ENCODE data around the gene IGF2.

The IGF2 gene

GRCh38 chr11:2138431-2139122, 612 bp downstream of the IGF2 start:
- peak overlapping the region; percentile 89 for H3K4me2 ChIP-seq (ENCODE audit: insufficient read depth, low read length, poor library complexity, severe bottlenecking)
- no peak overlapping the region for H4K91ac ChIP-seq (ENCODE audit: low read depth, low read length, poor library complexity)
- H3K36me3 ChIP-seq (replicated peaks in 1 of 2; ENCODE audit: control insufficient read depth in 2 of 2, insufficient read depth in 2 of 2, low read length in 2 of 2), result no peaks in the 10 kb centered on the region
- H3K4ac ChIP-seq (ENCODE audit: low read length), result no peak overlapping the region
- no peak for DNase-seq (ENCODE audit: low spot score)
- H2BK5ac ChIP-seq (ENCODE audit: low read length), result no peak overlapping the region
- H3K9me3 ChIP-seq (replicated peaks in 1 of 2; ENCODE audit: control insufficient read depth in 2 of 2, insufficient read depth in 1 of 2, low read depth in 1 of 2, low read length in 2 of 2), result peaks cover 0 to 2% of the 10 kb centered on the region in 2 donors
- no peak overlapping the region for H3K14ac ChIP-seq (ENCODE audit: low read length)
- peak overlapping the region; percentile 94 for H3K18ac ChIP-seq (ENCODE audit: low read length)
- H3K23ac ChIP-seq (ENCODE audit: low read depth, low read length, poor library complexity), result no peak overlapping the region
- no peak overlapping the region for H2BK12ac ChIP-seq (ENCODE audit: low read length)
- H3K79me1 ChIP-seq (ENCODE audit: low read depth, low read length), result peaks cover 2% of the 10 kb centered on the region
- peaks cover 33 to 91% (median 87%) of the 10 kb centered on the region in 3 experiments for H3K27me3 ChIP-seq (ENCODE audit: control insufficient read depth in 3 of 3, insufficient read depth in 3 of 3, low read depth in 1 of 3, low read length in 3 of 3)
- H2BK120ac ChIP-seq (ENCODE audit: low read depth, low read length), result no peak overlapping the region
- H2BK15ac ChIP-seq (ENCODE audit: low read length), result no peak overlapping the region
- no peak overlapping the region for H3K27ac ChIP-seq (replicated peaks; ENCODE audit: low read length)
- peaks cover 4 to 5% of the 10 kb centered on the region in 2 donors for H3K4me1 ChIP-seq (ENCODE audit: control insufficient read depth in 2 of 2, insufficient read depth in 1 of 2, low read depth in 1 of 2, low read length in 2 of 2)
- no peak overlapping the region for H3K9ac ChIP-seq (ENCODE audit: low read depth, low read length, poor library complexity)
- H2AK5ac ChIP-seq (ENCODE audit: low read depth, low read length), result peak overlapping the region; percentile 28
- H2AFZ ChIP-seq (ENCODE audit: low read length), result peak overlapping the region; percentile 56
- WGBS, 2 donors (ENCODE audit: extremely low coverage in 2 of 2, insufficient read length in 2 of 2, insufficient replicate concordance in 1 of 2), result no CpG with 5 or more reads among the region's 68 CpGs
- no peak overlapping the region for H4K8ac ChIP-seq (ENCODE audit: low read depth, low read length)
- peak overlapping the region in 1 of 2 donors; percentile 62 for H3K4me3 ChIP-seq (ENCODE audit: low read length in 2 of 2)

- no peak overlapping the region for H4K8ac ChIP-seq (ENCODE audit: low read depth, low read length)
- WGBS, 2 donors (ENCODE audit: extremely low coverage in 2 of 2, insufficient read length in 2 of 2, insufficient replicate concordance in 1 of 2), result no CpG with 5 or more reads among the region's 44 CpGs
- peak overlapping the region; percentile 70 for H3K9ac ChIP-seq (ENCODE audit: low read depth, low read length, poor library complexity)
- H2BK12ac ChIP-seq (ENCODE audit: low read length), result no peak overlapping the region
- no peak overlapping the region for H2BK120ac ChIP-seq (ENCODE audit: low read depth, low read length)
- no peak overlapping the region for H3K4ac ChIP-seq (ENCODE audit: low read length)
- H3K27me3 ChIP-seq (ENCODE audit: control insufficient read depth in 3 of 3, insufficient read depth in 3 of 3, low read depth in 1 of 3, low read length in 3 of 3), result peaks cover 31 to 90% (median 87%) of the 10 kb centered on the region in 3 experiments
- no peak overlapping the region for H2BK5ac ChIP-seq (ENCODE audit: low read length)
- peak overlapping the region in 1 of 2 donors; percentile 71 for H3K4me3 ChIP-seq (ENCODE audit: low read length in 2 of 2)
- H3K14ac ChIP-seq (ENCODE audit: low read length), result no peak overlapping the region
- peak overlapping the region; percentile 91 for H3K18ac ChIP-seq (ENCODE audit: low read length)
- H3K79me1 ChIP-seq (ENCODE audit: low read depth, low read length), result peaks cover 2% of the 10 kb centered on the region
- peak overlapping the region; percentile 77 for H2AFZ ChIP-seq (ENCODE audit: low read length)
- no peak overlapping the region for H3K27ac ChIP-seq (replicated peaks; ENCODE audit: low read length)
- no peak overlapping the region for H2AK5ac ChIP-seq (ENCODE audit: low read depth, low read length)
- peaks cover 4 to 5% of the 10 kb centered on the region in 2 donors for H3K4me1 ChIP-seq (ENCODE audit: control insufficient read depth in 2 of 2, insufficient read depth in 1 of 2, low read depth in 1 of 2, low read length in 2 of 2)
- no peak overlapping the region for H4K91ac ChIP-seq (ENCODE audit: low read depth, low read length, poor library complexity)
- H3K23ac ChIP-seq (ENCODE audit: low read depth, low read length, poor library complexity), result no peak overlapping the region
- DNase-seq (ENCODE audit: low spot score), result no peak
- H3K9me3 ChIP-seq (replicated peaks in 1 of 2; ENCODE audit: control insufficient read depth in 2 of 2, insufficient read depth in 1 of 2, low read depth in 1 of 2, low read length in 2 of 2), result peaks cover 0 to 2% of the 10 kb centered on the region in 2 donors
- H3K4me2 ChIP-seq (ENCODE audit: insufficient read depth, low read length, poor library complexity, severe bottlenecking), result peak overlapping the region; percentile 89
- H3K36me3 ChIP-seq (replicated peaks in 1 of 2; ENCODE audit: control insufficient read depth in 2 of 2, insufficient read depth in 2 of 2, low read length in 2 of 2), result no peaks in the 10 kb centered on the region
- H2BK15ac ChIP-seq (ENCODE audit: low read length), result no peak overlapping the region
These were observed 1.1 kb downstream of the IGF2 start for GRCh38 chr11:2138068-2138430.

- peak overlapping the region; percentile 98 for H3K14ac ChIP-seq (ENCODE audit: low read length)
- peak; percentile 80 for DNase-seq (ENCODE audit: low spot score)
- H2AK5ac ChIP-seq (ENCODE audit: low read depth, low read length), result peak overlapping the region; percentile 93
- no peak overlapping the region for H2BK12ac ChIP-seq (ENCODE audit: low read length)
- no peak overlapping the region for H3K27ac ChIP-seq (replicated peaks; ENCODE audit: low read length)
- H2BK120ac ChIP-seq (ENCODE audit: low read depth, low read length), result peak overlapping the region; percentile 41
- H4K8ac ChIP-seq (ENCODE audit: low read depth, low read length), result no peak overlapping the region
- peak overlapping the region; percentile 72 for H3K9ac ChIP-seq (ENCODE audit: low read depth, low read length, poor library complexity)
- H4K91ac ChIP-seq (ENCODE audit: low read depth, low read length, poor library complexity), result no peak overlapping the region
- WGBS, 2 donors (ENCODE audit: extremely low coverage in 2 of 2, insufficient read length in 2 of 2, insufficient replicate concordance in 1 of 2), result no CpG with 5 or more reads among the region's 50 CpGs
- peak overlapping the region; percentile 89 for H3K4me2 ChIP-seq (ENCODE audit: insufficient read depth, low read length, poor library complexity, severe bottlenecking)
- H3K36me3 ChIP-seq (replicated peaks in 1 of 2; ENCODE audit: control insufficient read depth in 2 of 2, insufficient read depth in 2 of 2, low read length in 2 of 2), result no peaks in the 10 kb centered on the region
- peak overlapping the region; percentile 68 for H3K23ac ChIP-seq (ENCODE audit: low read depth, low read length, poor library complexity)
- H3K9me3 ChIP-seq (replicated peaks in 1 of 2; ENCODE audit: control insufficient read depth in 2 of 2, insufficient read depth in 1 of 2, low read depth in 1 of 2, low read length in 2 of 2), result peaks cover 0 to 2% of the 10 kb centered on the region in 2 donors
- peak overlapping the region in 1 of 2 donors; percentile 72 for H3K4me3 ChIP-seq (ENCODE audit: low read length in 2 of 2)
- H3K18ac ChIP-seq (ENCODE audit: low read length), result peak overlapping the region; percentile 97
- peaks cover 25 to 86% (median 86%) of the 10 kb centered on the region in 3 experiments for H3K27me3 ChIP-seq (ENCODE audit: control insufficient read depth in 3 of 3, insufficient read depth in 3 of 3, low read depth in 1 of 3, low read length in 3 of 3)
- peak overlapping the region; percentile 77 for H2AFZ ChIP-seq (ENCODE audit: low read length)
- no peak overlapping the region for H3K4ac ChIP-seq (ENCODE audit: low read length)
- peaks cover 2% of the 10 kb centered on the region for H3K79me1 ChIP-seq (ENCODE audit: low read depth, low read length)
- H3K4me1 ChIP-seq (ENCODE audit: control insufficient read depth in 2 of 2, insufficient read depth in 1 of 2, low read depth in 1 of 2, low read length in 2 of 2), result peaks cover 4 to 5% of the 10 kb centered on the region in 2 donors
- H2BK5ac ChIP-seq (ENCODE audit: low read length), result no peak overlapping the region
- peak overlapping the region; percentile 98 for H2BK15ac ChIP-seq (ENCODE audit: low read length)
These were observed 1.8 kb downstream of the IGF2 start for GRCh38 chr11:2137202-2138067.

GRCh38 chr11:2136952-2137201, 2.3 kb downstream of the IGF2 start:
- Histone ChIP-seq H2BK12ac (ENCODE audit: low read length) (peak overlapping the region; percentile 41), H3K23ac (ENCODE audit: low read depth, low read length, poor library complexity) (peak overlapping the region; percentile 68), H3K9ac (ENCODE audit: low read depth, low read length, poor library complexity) (peak overlapping the region; percentile 72), H2BK120ac (ENCODE audit: low read depth, low read length) (peak overlapping the region; percentile 41), H3K27ac (replicated peaks; ENCODE audit: low read length) (no peak overlapping the region), H3K79me1 (ENCODE audit: low read depth, low read length) (peaks cover 2% of the 10 kb centered on the region), H2BK5ac (ENCODE audit: low read length) (no peak overlapping the region), H2AFZ (ENCODE audit: low read length) (peak overlapping the region; percentile 77), H3K9me3 (replicated peaks in 1 of 2; ENCODE audit: control insufficient read depth in 2 of 2, insufficient read depth in 1 of 2, low read depth in 1 of 2, low read length in 2 of 2) (peaks cover 0 to 3% of the 10 kb centered on the region in 2 donors), H3K4me2 (ENCODE audit: insufficient read depth, low read length, poor library complexity, severe bottlenecking) (peak overlapping the region; percentile 89), H2BK15ac (ENCODE audit: low read length) (peak overlapping the region; percentile 98), H4K91ac (ENCODE audit: low read depth, low read length, poor library complexity) (no peak overlapping the region), H3K4me3 (ENCODE audit: low read length in 2 of 2) (peak overlapping the region in 1 of 2 donors; percentile 72), H3K36me3 (replicated peaks in 1 of 2; ENCODE audit: control insufficient read depth in 2 of 2, insufficient read depth in 2 of 2, low read length in 2 of 2) (no peaks in the 10 kb centered on the region), H3K18ac (ENCODE audit: low read length) (peak overlapping the region; percentile 93), H3K27me3 (ENCODE audit: control insufficient read depth in 3 of 3, insufficient read depth in 3 of 3, low read depth in 1 of 3, low read length in 3 of 3) (peaks cover 20 to 84% (median 81%) of the 10 kb centered on the region in 3 experiments), H4K8ac (ENCODE audit: low read depth, low read length) (no peak overlapping the region), H3K4me1 (ENCODE audit: control insufficient read depth in 2 of 2, insufficient read depth in 1 of 2, low read depth in 1 of 2, low read length in 2 of 2) (peaks cover 4 to 5% of the 10 kb centered on the region in 2 donors), H2AK5ac (ENCODE audit: low read depth, low read length) (peak overlapping the region; percentile 93), H3K4ac (ENCODE audit: low read length) (no peak overlapping the region), H3K14ac (ENCODE audit: low read length) (peak overlapping the region; percentile 98)
- WGBS, 2 donors (ENCODE audit: extremely low coverage in 2 of 2, insufficient read length in 2 of 2, insufficient replicate concordance in 1 of 2), result no CpG with 5 or more reads among the region's 8 CpGs
- no peak for DNase-seq (ENCODE audit: low spot score)

Data from neuronal stem cell (in vitro differentiated cells).